ENCODE data around the gene ABCC6. TPM values are rescaled to one million over a fixed set of nuclear protein-coding genes. Genes with fewer than 3 reads are reported as not detected.
"Not testable (repeated sequence)": the region's sequence is repeated elsewhere in the genome, so short reads cannot be mapped to it uniquely, and the experiment has no call there.

ABCC6 gene
- total RNA-seq, 2 donors from 2014 or later: 0.41 to 1.5 TPM

DNA sequence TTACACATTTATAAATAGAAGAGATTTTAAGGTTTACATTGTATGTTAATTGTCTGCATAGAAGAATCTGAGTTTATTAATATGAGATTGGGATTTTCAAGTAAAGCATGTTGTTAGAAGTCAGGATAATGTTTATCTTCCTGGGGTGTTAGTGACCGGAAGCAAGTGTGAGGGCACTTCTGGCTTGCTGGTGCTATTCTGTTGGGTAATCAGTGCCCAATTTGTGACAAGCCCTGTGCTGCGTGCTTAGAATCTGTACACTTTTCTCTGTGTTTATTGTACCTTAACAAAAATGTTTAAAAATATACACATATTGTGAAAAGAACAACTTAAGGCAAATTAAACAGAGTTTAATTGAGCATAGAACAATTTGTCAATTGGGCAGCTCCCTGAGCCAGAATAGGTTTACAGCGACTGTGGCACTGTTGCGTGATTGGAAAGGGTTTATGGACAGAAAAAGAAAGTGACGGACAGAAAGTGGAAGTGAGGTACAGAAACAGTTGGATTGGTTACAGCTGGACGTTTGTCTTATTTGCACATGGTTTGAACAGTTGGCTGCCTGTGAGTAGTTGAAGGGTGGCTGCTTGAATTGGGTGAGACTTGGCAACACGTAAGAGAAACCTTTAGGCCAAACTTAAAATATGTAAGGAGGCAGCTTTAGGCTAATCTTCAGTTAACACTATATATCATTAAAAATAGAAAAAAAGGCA lies 26.5 kb upstream of the ABCC6 start:
- H3K27ac ChIP-seq; H3K27me3 ChIP-seq (replicated peaks; ENCODE audit: insufficient read depth): not testable (repeated sequence)
- ATAC-seq (ENCODE audit: insufficient number of reproducible peaks, low FRiP score, low read depth): peak; percentile 53

GRCh38 chr16:16247439-16247838 lies 24.1 kb upstream of the ABCC6 start:
- ATAC-seq (ENCODE audit: insufficient number of reproducible peaks, low FRiP score, low read depth); H3K27me3 ChIP-seq (replicated peaks; ENCODE audit: insufficient read depth); H3K36me3 ChIP-seq; H3K4me3 ChIP-seq; DNase-seq (ENCODE audit: low spot score); H3K9me3 ChIP-seq; H3K27ac ChIP-seq; H3K4me1 ChIP-seq (ENCODE audit: control insufficient read depth in 1 of 2, low read depth in 2 of 2): not testable (repeated sequence)

More for the DNA sequence above, 26.5 kb upstream of the ABCC6 start:
- not testable (repeated sequence) for H3K4me3 ChIP-seq; H3K9me3 ChIP-seq; H3K4me1 ChIP-seq (ENCODE audit: control insufficient read depth in 1 of 2, low read depth in 2 of 2); DNase-seq (ENCODE audit: low spot score); H3K36me3 ChIP-seq

GRCh38 chr16:16246578-16247262 lies 23.4 kb upstream of the ABCC6 start:
- H3K9me3 ChIP-seq; H3K36me3 ChIP-seq; ATAC-seq (ENCODE audit: insufficient number of reproducible peaks, low FRiP score, low read depth); H3K4me1 ChIP-seq (ENCODE audit: control insufficient read depth in 1 of 2, low read depth in 2 of 2); H3K27me3 ChIP-seq (replicated peaks; ENCODE audit: insufficient read depth); H3K27ac ChIP-seq; DNase-seq (ENCODE audit: low spot score); H3K4me3 ChIP-seq: not testable (repeated sequence)

GRCh38 chr16:16243886-16244285 lies 20.6 kb upstream of the ABCC6 start:
- H3K4me1 ChIP-seq (ENCODE audit: control insufficient read depth in 1 of 2, low read depth in 2 of 2); DNase-seq (ENCODE audit: low spot score); H3K27ac ChIP-seq; H3K9me3 ChIP-seq; H3K27me3 ChIP-seq (replicated peaks; ENCODE audit: insufficient read depth); H3K36me3 ChIP-seq; ATAC-seq (ENCODE audit: insufficient number of reproducible peaks, low FRiP score, low read depth); H3K4me3 ChIP-seq: not testable (repeated sequence)

GRCh38 chr16:16240667-16241066 lies 17.4 kb upstream of the ABCC6 start:
- H3K27ac ChIP-seq; DNase-seq (ENCODE audit: low spot score); H3K4me1 ChIP-seq (ENCODE audit: control insufficient read depth in 1 of 2, low read depth in 2 of 2); ATAC-seq (ENCODE audit: insufficient number of reproducible peaks, low FRiP score, low read depth); H3K27me3 ChIP-seq (replicated peaks; ENCODE audit: insufficient read depth); H3K36me3 ChIP-seq; H3K9me3 ChIP-seq; H3K4me3 ChIP-seq: not testable (repeated sequence)

GRCh38 chr16:16237738-16238137 lies 14.4 kb upstream of the ABCC6 start:
- ATAC-seq (ENCODE audit: insufficient number of reproducible peaks, low FRiP score, low read depth); DNase-seq (ENCODE audit: low spot score); H3K27me3 ChIP-seq (replicated peaks; ENCODE audit: insufficient read depth); H3K36me3 ChIP-seq; H3K4me3 ChIP-seq; H3K4me1 ChIP-seq (ENCODE audit: control insufficient read depth in 1 of 2, low read depth in 2 of 2); H3K27ac ChIP-seq; H3K9me3 ChIP-seq: not testable (repeated sequence)

GRCh38 chr16:16237071-16237470 lies 13.8 kb upstream of the ABCC6 start:
- DNase-seq (ENCODE audit: low spot score); ATAC-seq (ENCODE audit: insufficient number of reproducible peaks, low FRiP score, low read depth); H3K9me3 ChIP-seq; H3K4me1 ChIP-seq (ENCODE audit: control insufficient read depth in 1 of 2, low read depth in 2 of 2); H3K27me3 ChIP-seq (replicated peaks; ENCODE audit: insufficient read depth); H3K27ac ChIP-seq; H3K36me3 ChIP-seq; H3K4me3 ChIP-seq: not testable (repeated sequence)

- not testable (repeated sequence) for H3K36me3 ChIP-seq; DNase-seq (ENCODE audit: low spot score); H3K27ac ChIP-seq; H3K9me3 ChIP-seq; H3K4me1 ChIP-seq (ENCODE audit: control insufficient read depth in 1 of 2, low read depth in 2 of 2); H3K27me3 ChIP-seq (replicated peaks; ENCODE audit: insufficient read depth)
- peak; percentile 9 for ATAC-seq (ENCODE audit: insufficient number of reproducible peaks, low FRiP score, low read depth)
- H3K4me3 ChIP-seq: peak overlapping the region; percentile 53
Observed at GRCh38 chr16:16232692-16233061, 9.4 kb upstream of the ABCC6 start.

GRCh38 chr16:16223662-16224241 lies 458 bp upstream of the ABCC6 start:
- not testable (repeated sequence) for ATAC-seq (ENCODE audit: insufficient number of reproducible peaks, low FRiP score, low read depth); H3K36me3 ChIP-seq; H3K27ac ChIP-seq; H3K9me3 ChIP-seq; DNase-seq (ENCODE audit: low spot score); H3K27me3 ChIP-seq (replicated peaks; ENCODE audit: insufficient read depth); H3K4me1 ChIP-seq (ENCODE audit: control insufficient read depth in 1 of 2, low read depth in 2 of 2)
- peak overlapping the region; percentile 66 for H3K4me3 ChIP-seq

- not testable (repeated sequence) for ATAC-seq (ENCODE audit: insufficient number of reproducible peaks, low FRiP score, low read depth); H3K27me3 ChIP-seq (replicated peaks; ENCODE audit: insufficient read depth); H3K4me3 ChIP-seq; H3K4me1 ChIP-seq (ENCODE audit: control insufficient read depth in 1 of 2, low read depth in 2 of 2); H3K9me3 ChIP-seq; H3K27ac ChIP-seq; DNase-seq (ENCODE audit: low spot score); H3K36me3 ChIP-seq
Observed at GRCh38 chr16:16221382-16221781, 1.9 kb downstream of the ABCC6 start.

DNA sequence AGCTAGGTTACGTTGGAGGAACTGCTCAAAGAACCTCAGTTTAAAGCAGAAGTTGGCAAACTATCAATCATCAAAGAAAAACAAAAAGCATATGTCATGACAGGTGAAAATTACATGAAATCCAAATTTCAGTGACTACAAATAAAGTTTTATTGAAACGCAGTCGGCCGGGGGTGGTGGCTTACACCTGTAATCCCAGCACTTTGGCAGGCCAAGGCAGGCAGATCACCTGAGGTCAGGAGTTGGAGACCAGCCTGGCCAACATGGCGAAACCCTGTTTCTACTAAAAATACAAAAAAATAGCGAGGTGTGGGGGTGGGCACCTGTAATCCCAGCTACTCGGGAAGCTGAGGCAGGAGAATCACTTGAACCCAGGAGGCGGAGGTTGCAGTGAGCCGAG lies 2.8 kb downstream of the ABCC6 start:
- DNase-seq (ENCODE audit: low spot score); H3K36me3 ChIP-seq: not testable (repeated sequence)

GRCh38 chr16:16218787-16219186 lies 4.5 kb downstream of the ABCC6 start:
- H3K36me3 ChIP-seq; ATAC-seq (ENCODE audit: insufficient number of reproducible peaks, low FRiP score, low read depth); H3K4me3 ChIP-seq; H3K27ac ChIP-seq; H3K9me3 ChIP-seq; H3K27me3 ChIP-seq (replicated peaks; ENCODE audit: insufficient read depth); DNase-seq (ENCODE audit: low spot score); H3K4me1 ChIP-seq (ENCODE audit: control insufficient read depth in 1 of 2, low read depth in 2 of 2): not testable (repeated sequence)

More for the DNA sequence above, 2.8 kb downstream of the ABCC6 start:
- H3K9me3 ChIP-seq; H3K4me1 ChIP-seq (ENCODE audit: control insufficient read depth in 1 of 2, low read depth in 2 of 2); H3K4me3 ChIP-seq; H3K27me3 ChIP-seq (replicated peaks; ENCODE audit: insufficient read depth); ATAC-seq (ENCODE audit: insufficient number of reproducible peaks, low FRiP score, low read depth); H3K27ac ChIP-seq: not testable (repeated sequence)
